Astrocyte of the spinal cord (primary cell): ENCODE results near the gene ST3GAL3.
"Not testable (repeated sequence)": the region's sequence is repeated elsewhere in the genome, so short reads cannot be mapped to it uniquely, and the experiment has no call there.

Experiments used
- DNase-seq: peaks from one replicate; pipeline ENCODE4 v3.0.0; 2011; ENCODE audit warnings: low read depth, low spot score
- H3K4me3 ChIP-seq: 2 replicates; pipeline ENCODE4 v1.5.1; 2011; ENCODE audit warnings: low read depth, mild to moderate bottlenecking, low read length, moderate library complexity
- CTCF ChIP-seq: IDR thresholded peaks from 2 replicates; pipeline ENCODE4 v1.5.1; 2012; ENCODE audit warnings: low read depth, mild to moderate bottlenecking, low read length, inconsistent platforms
- in situ Hi-C: cut with HindIII; loops from 2 replicates; pipeline ENCODE4 v1.10.0; 2017; ENCODE audit warnings: low sequenced_read_pairs

ST3GAL3 gene

GRCh38 chr1:43706598-43707189, 642 bp upstream of the ST3GAL3 start:
- DNase-seq, result peak; percentile 26
- TF ChIP-seq CTCF, result no peak
- peak overlapping the region; percentile 62 for H3K4me3 ChIP-seq
- in situ Hi-C loops, result no loop called here

GRCh38 chr1:43708002-43708410, 670 bp downstream of the ST3GAL3 start:
- TF ChIP-seq CTCF, result no peak
- DNase-seq, result peak; percentile 56
- in situ Hi-C loops, result no loop called here
- peak overlapping the region; percentile 62 for H3K4me3 ChIP-seq

GRCh38 chr1:43711049-43711448, 3.7 kb downstream of the ST3GAL3 start:
- H3K4me3 ChIP-seq, result no peak overlapping the region
- TF ChIP-seq CTCF, result no peak
- in situ Hi-C loops, result no loop called here
- peak; percentile 78 for DNase-seq

GRCh38 chr1:43711524-43712386, 4.4 kb downstream of the ST3GAL3 start:
- no peak overlapping the region for H3K4me3 ChIP-seq
- no peak for TF ChIP-seq CTCF
- peak; percentile 62 for DNase-seq
- in situ Hi-C loops, result no loop called here

GRCh38 chr1:43716559-43717281, 9.4 kb downstream of the ST3GAL3 start:
- in situ Hi-C loops, result no loop called here
- H3K4me3 ChIP-seq, result no peak overlapping the region
- DNase-seq, result no peak
- no peak for TF ChIP-seq CTCF

- in situ Hi-C loops, result no loop called here
- H3K4me3 ChIP-seq, result no peak overlapping the region
- DNase-seq, result no peak
- TF ChIP-seq CTCF, result no peak
Observed at GRCh38 chr1:43719063-43719462, 11.7 kb downstream of the ST3GAL3 start.

GRCh38 chr1:43719670-43720419, 12.5 kb downstream of the ST3GAL3 start:
- peak; percentile 24 for DNase-seq
- in situ Hi-C loops, H3K4me3 ChIP-seq: not testable (repeated sequence)
